NCI-H2171 (cell line): ENCODE data around the gene PPIF.

Experiments
- DNase-seq: peaks from one replicate; lab custom pipeline; 2025; lab: John Stamatoyannopoulos, UW

PPIF gene

GRCh38 chr10:79401015-79401921 is 54.0 kb downstream of the PPIF start:
- DNase-seq, result no peak

GRCh38 chr10:79402625-79402946 is 55.3 kb downstream of the PPIF start:
- DNase-seq, result no peak

DNA sequence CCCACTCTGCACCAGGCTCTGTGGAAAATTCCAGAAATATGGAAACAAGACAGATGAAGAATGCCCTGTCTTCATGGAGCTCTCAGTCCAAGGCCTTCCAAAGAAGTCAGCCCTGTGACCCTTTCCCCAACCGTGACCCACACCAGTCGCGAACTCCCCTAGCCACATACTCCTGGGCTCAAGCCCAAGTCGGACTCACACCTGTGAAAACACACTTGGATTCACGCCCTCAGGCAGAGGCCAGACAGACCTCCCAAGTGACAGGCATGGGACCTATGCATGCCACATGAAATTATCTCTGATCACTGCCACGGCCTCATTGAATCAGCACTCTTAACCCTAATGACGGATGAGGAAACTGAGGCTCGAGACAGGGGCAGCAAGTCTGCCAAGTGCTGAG is 55.7 kb downstream of the PPIF start:
- no peak for DNase-seq

- DNase-seq, result no peak
Observed at GRCh38 chr10:79403441-79404230, 56.4 kb downstream of the PPIF start.

GRCh38 chr10:79404231-79404609 is 57.0 kb downstream of the PPIF start:
- DNase-seq, result no peak

GRCh38 chr10:79404690-79405131 is 57.4 kb downstream of the PPIF start:
- DNase-seq, result no peak
